ENCODE results near the gene TSNAX. TPM values are rescaled to one million over a fixed set of nuclear protein-coding genes. Genes with fewer than 3 reads are reported as not detected.

Gene TSNAX
- 10 to 100 TPM; 16.2 to 36.7 (median 18.2) TPM for polyA plus RNA-seq
- long read RNA-seq, donor 1 = 0 reads
- long read RNA-seq, donor 2, partial matches to known transcripts = 5 of 9 reads
- long read RNA-seq, donor 2, other reads (novel, unspliced or antisense) = 0 of 9 reads
- long read RNA-seq, donor 3, transcript TSNAX-201 (6 exons, 2,650 nt) = major isoform, 6 of 6 reads
- long read RNA-seq, donor 3, partial matches to known transcripts = 0 of 6 reads
- long read RNA-seq, donor 3, other reads (novel, unspliced or antisense) = 0 of 6 reads
- long read RNA-seq, donor 4 = 0 reads
- long read RNA-seq, donor 5, partial matches to known transcripts = 0 of 1 reads
- long read RNA-seq, donor 5, other reads (novel, unspliced or antisense) = 0 of 1 reads
- long read RNA-seq, donor 6, transcript TSNAX-201 (6 exons, 2,650 nt) = major isoform, 7 of 7 reads
- long read RNA-seq, donor 6, partial matches to known transcripts = 0 of 7 reads
- long read RNA-seq, donor 6, other reads (novel, unspliced or antisense) = 0 of 7 reads
- long read RNA-seq, donor 7 = 0 reads
- long read RNA-seq, donor 8, partial matches to known transcripts = 0 of 2 reads
- long read RNA-seq, donor 8, other reads (novel, unspliced or antisense) = 0 of 2 reads
- long read RNA-seq, donor 9, transcript TSNAX-201 (6 exons, 2,650 nt) = major isoform, 5 of 5 reads
- long read RNA-seq, donor 9, partial matches to known transcripts = 0 of 5 reads
- long read RNA-seq, donor 9, other reads (novel, unspliced or antisense) = 0 of 5 reads
- long read RNA-seq, donor 10, transcript TSNAX-201 (6 exons, 2,650 nt) = major isoform, 9 of 9 reads
- long read RNA-seq, donor 10, partial matches to known transcripts = 0 of 9 reads
- long read RNA-seq, donor 10, other reads (novel, unspliced or antisense) = 0 of 9 reads

- H3K9me3 ChIP-seq (ENCODE audit: control insufficient read depth in 2 of 2, insufficient read depth in 1 of 2, low read depth in 1 of 2, low read length in 1 of 2) = no peaks in the 10 kb centered on the region
- H3K4me1 ChIP-seq (ENCODE audit: control insufficient read depth in 3 of 3, insufficient read depth in 2 of 3, low read depth in 1 of 3, low read length in 2 of 3) = peaks cover 0 to 6% (median 2%) of the 10 kb centered on the region in 3 donors
- H3K36me3 ChIP-seq (ENCODE audit: control insufficient read depth in 3 of 3, insufficient read depth in 2 of 3, low read depth in 1 of 3, low read length in 3 of 3) = peaks cover 0 to 19% (median 3%) of the 10 kb centered on the region in 3 donors
- peak within 1 kb of the TSS; percentile 68 to 87 (median 85) for H3K4me3 ChIP-seq (ENCODE audit: low read depth in 1 of 3, low read length in 3 of 3)
- WGBS, 3 donors = 0% methylated on average over 58 to 61 of the region's 61 CpGs
- DNase-seq (peak; percentile 91 to 98), FAIRE-seq (no peak)
- H3K27me3 ChIP-seq (ENCODE audit: control insufficient read depth in 3 of 3, insufficient read depth in 3 of 3, low read length in 3 of 3) = no peaks in the 10 kb centered on the region
- peak within 1 kb of the TSS; percentile 67 to 98 (median 89) for H3K27ac ChIP-seq (ENCODE audit: low read depth in 1 of 3, low read length in 2 of 3)
Observed at GRCh38 chr1:231528172-231529029, at the start of gene TSNAX. Gene TSNAX (plus strand): TSS chr1:231528669. CDS start chr1:231528811, 142 bp downstream.

- DNase-seq (no peak), FAIRE-seq (no peak)
- WGBS, 3 donors = 95% methylated on average over 9 of the region's 9 CpGs
- no peaks in the 10 kb centered on the region for H3K4me1 ChIP-seq (ENCODE audit: control insufficient read depth in 3 of 3, insufficient read depth in 2 of 3, low read depth in 1 of 3, low read length in 2 of 3)
- H3K36me3 ChIP-seq (ENCODE audit: control insufficient read depth in 3 of 3, insufficient read depth in 2 of 3, low read depth in 1 of 3, low read length in 3 of 3) = no peaks in the 10 kb centered on the region
- no peak overlapping the region for H3K27ac ChIP-seq (ENCODE audit: low read depth in 1 of 3, low read length in 2 of 3)
- no peak overlapping the region for H3K4me3 ChIP-seq (ENCODE audit: low read depth in 1 of 3, low read length in 3 of 3)
- no peaks in the 10 kb centered on the region for H3K9me3 ChIP-seq (ENCODE audit: control insufficient read depth in 2 of 2, insufficient read depth in 1 of 2, low read depth in 1 of 2, low read length in 1 of 2)
- H3K27me3 ChIP-seq (ENCODE audit: control insufficient read depth in 3 of 3, insufficient read depth in 3 of 3, low read length in 3 of 3) = peaks cover 0 to 2% (median 0%) of the 10 kb centered on the region in 3 donors
Observed at GRCh38 chr1:231478811-231479210, 49.7 kb upstream of the TSNAX start.

GRCh38 chr1:231480008-231480407, 48.5 kb upstream of the TSNAX start:
- no peak overlapping the region for H3K27ac ChIP-seq (ENCODE audit: low read depth in 1 of 3, low read length in 2 of 3)
- no peaks in the 10 kb centered on the region for H3K4me1 ChIP-seq (ENCODE audit: control insufficient read depth in 3 of 3, insufficient read depth in 2 of 3, low read depth in 1 of 3, low read length in 2 of 3)
- H3K4me3 ChIP-seq (ENCODE audit: low read depth in 1 of 3, low read length in 3 of 3) = no peak overlapping the region
- 89 to 99% (median 98%) methylated on average over 2 of the region's 2 CpGs for WGBS, 3 donors
- DNase-seq (no peak), FAIRE-seq (no peak)
- no peaks in the 10 kb centered on the region for H3K9me3 ChIP-seq (ENCODE audit: control insufficient read depth in 2 of 2, insufficient read depth in 1 of 2, low read depth in 1 of 2, low read length in 1 of 2)
- H3K36me3 ChIP-seq (ENCODE audit: control insufficient read depth in 3 of 3, insufficient read depth in 2 of 3, low read depth in 1 of 3, low read length in 3 of 3) = no peaks in the 10 kb centered on the region
- H3K27me3 ChIP-seq (ENCODE audit: control insufficient read depth in 3 of 3, insufficient read depth in 3 of 3, low read length in 3 of 3) = peaks cover 0 to 2% (median 0%) of the 10 kb centered on the region in 3 donors

GRCh38 chr1:231481289-231481688, 47.2 kb upstream of the TSNAX start:
- FAIRE-seq = no peak
- Histone ChIP-seq H3K9me3 (ENCODE audit: control insufficient read depth in 2 of 2, insufficient read depth in 1 of 2, low read depth in 1 of 2, low read length in 1 of 2) (no peaks in the 10 kb centered on the region), H3K4me1 (ENCODE audit: control insufficient read depth in 3 of 3, insufficient read depth in 2 of 3, low read depth in 1 of 3, low read length in 2 of 3) (no peaks in the 10 kb centered on the region), H3K36me3 (ENCODE audit: control insufficient read depth in 3 of 3, insufficient read depth in 2 of 3, low read depth in 1 of 3, low read length in 3 of 3) (no peaks in the 10 kb centered on the region), H3K27ac (ENCODE audit: low read depth in 1 of 3, low read length in 2 of 3) (no peak overlapping the region), H3K4me3 (ENCODE audit: low read depth in 1 of 3, low read length in 3 of 3) (no peak overlapping the region), H3K27me3 (ENCODE audit: control insufficient read depth in 3 of 3, insufficient read depth in 3 of 3, low read length in 3 of 3) (peaks cover 0 to 1% (median 0%) of the 10 kb centered on the region in 3 donors)
- no peak for DNase-seq
- 86 to 93% (median 87%) methylated on average over 2 of the region's 2 CpGs for WGBS, 3 donors

GRCh38 chr1:231485029-231485784, 43.3 kb upstream of the TSNAX start:
- H3K9me3 ChIP-seq (ENCODE audit: control insufficient read depth in 2 of 2, insufficient read depth in 1 of 2, low read depth in 1 of 2, low read length in 1 of 2) = no peaks in the 10 kb centered on the region
- WGBS, 3 donors = 49 to 65% (median 59%) methylated on average over 6 of the region's 6 CpGs

GRCh38 chr1:231487019-231487418, 41.5 kb upstream of the TSNAX start:
- Histone ChIP-seq H3K27ac (ENCODE audit: low read depth in 1 of 3, low read length in 2 of 3) (peak overlapping the region in 1 of 3 donors; percentile 39), H3K27me3 (ENCODE audit: control insufficient read depth in 3 of 3, insufficient read depth in 3 of 3, low read length in 3 of 3) (no peaks in the 10 kb centered on the region), H3K4me1 (ENCODE audit: control insufficient read depth in 3 of 3, insufficient read depth in 2 of 3, low read depth in 1 of 3, low read length in 2 of 3) (peaks cover 0 to 6% (median 0%) of the 10 kb centered on the region in 3 donors), H3K36me3 (ENCODE audit: control insufficient read depth in 3 of 3, insufficient read depth in 2 of 3, low read depth in 1 of 3, low read length in 3 of 3) (no peaks in the 10 kb centered on the region), H3K9me3 (ENCODE audit: control insufficient read depth in 2 of 2, insufficient read depth in 1 of 2, low read depth in 1 of 2, low read length in 1 of 2) (no peaks in the 10 kb centered on the region), H3K4me3 (ENCODE audit: low read depth in 1 of 3, low read length in 3 of 3) (no peak overlapping the region)
- no peak for FAIRE-seq
- DNase-seq = peak; percentile 70 to 78
- 29 to 52% (median 49%) methylated on average over 1 of the region's 1 CpG for WGBS, 3 donors

More at GRCh38 chr1:231485029-231485784, 43.3 kb upstream of the TSNAX start:
- DNase-seq = no peak
- Histone ChIP-seq H3K27ac (ENCODE audit: low read depth in 1 of 3, low read length in 2 of 3) (no peak overlapping the region), H3K4me1 (ENCODE audit: control insufficient read depth in 3 of 3, insufficient read depth in 2 of 3, low read depth in 1 of 3, low read length in 2 of 3) (peaks cover 0 to 6% (median 0%) of the 10 kb centered on the region in 3 donors), H3K4me3 (ENCODE audit: low read depth in 1 of 3, low read length in 3 of 3) (no peak overlapping the region), H3K36me3 (ENCODE audit: control insufficient read depth in 3 of 3, insufficient read depth in 2 of 3, low read depth in 1 of 3, low read length in 3 of 3) (no peaks in the 10 kb centered on the region), H3K27me3 (ENCODE audit: control insufficient read depth in 3 of 3, insufficient read depth in 3 of 3, low read length in 3 of 3) (no peaks in the 10 kb centered on the region)
- FAIRE-seq = no peak

GRCh38 chr1:231487910-231488309, 40.6 kb upstream of the TSNAX start:
- WGBS, 3 donors = 86 to 89% (median 87%) methylated on average over 3 of the region's 3 CpGs
- Histone ChIP-seq H3K4me1 (ENCODE audit: control insufficient read depth in 3 of 3, insufficient read depth in 2 of 3, low read depth in 1 of 3, low read length in 2 of 3) (peaks cover 0 to 6% (median 0%) of the 10 kb centered on the region in 3 donors), H3K27me3 (ENCODE audit: control insufficient read depth in 3 of 3, insufficient read depth in 3 of 3, low read length in 3 of 3) (no peaks in the 10 kb centered on the region), H3K27ac (ENCODE audit: low read depth in 1 of 3, low read length in 2 of 3) (no peak overlapping the region), H3K4me3 (ENCODE audit: low read depth in 1 of 3, low read length in 3 of 3) (no peak overlapping the region), H3K9me3 (ENCODE audit: control insufficient read depth in 2 of 2, insufficient read depth in 1 of 2, low read depth in 1 of 2, low read length in 1 of 2) (no peaks in the 10 kb centered on the region), H3K36me3 (ENCODE audit: control insufficient read depth in 3 of 3, insufficient read depth in 2 of 3, low read depth in 1 of 3, low read length in 3 of 3) (no peaks in the 10 kb centered on the region)
- no peak for FAIRE-seq
- peak in 1 of 2 donors; percentile 9 for DNase-seq

All from small intestine (tissue), 16 donors.